ENCODE results near the gene LZIC. TPM values are rescaled to one million over a fixed set of nuclear protein-coding genes. Genes with fewer than 3 reads are reported as not detected.

The LZIC gene
- total and polyA plus RNA-seq, 3 donors from 2014 or later, result 48.6 to 104 (median 49.4) TPM

- Histone ChIP-seq H3K27me3 (no peaks in the 10 kb centered on the region), H3K4me1 (peaks cover 7% of the 10 kb centered on the region), H3K9me3 (no peaks in the 10 kb centered on the region), H3K4me3 (no peak overlapping the region), H3K27ac (no peak overlapping the region), H3K36me3 (ENCODE audit: low read depth, missing control alignments) (no peaks in the 10 kb centered on the region)
- intact Hi-C loops (cut with DNase I; ENCODE audit: low total_unique reads), result loop anchor here (10.0 kb wide), 1 partner anchor 72 kb away; no protein-coding TSS in a partner anchor
- 93% methylated on average over 2 of the region's 2 CpGs for WGBS, 2 donors
- no peak for TF ChIP-seq CTCF (IDR thresholded peaks at IDR 0.05)
- no peak for TF ChIP-seq POLR2A (IDR thresholded peaks at IDR 0.05)
- no peak for DNase-seq
Observed at GRCh38 chr1:9946315-9946714, 3.1 kb upstream of the LZIC start.

GRCh38 chr1:9942399-9942938, 722 bp downstream of the LZIC start:
- intact Hi-C loops (cut with DNase I; ENCODE audit: low total_unique reads), result loop anchor here (10.0 kb wide), 1 partner anchor 68 kb away; no protein-coding TSS in a partner anchor
- no peaks in the 10 kb centered on the region for H3K4me1 ChIP-seq
- peak; percentile 25 for DNase-seq
- H3K36me3 ChIP-seq (ENCODE audit: low read depth, missing control alignments), result no peaks in the 10 kb centered on the region
- H3K9me3 ChIP-seq, result no peaks in the 10 kb centered on the region
- WGBS, 2 donors, result 0 to 1% methylated on average over 14 of the region's 14 CpGs
- peak overlapping the region; percentile 77 to 80 for H3K4me3 ChIP-seq
- peak overlapping the region; percentile 55 to 92 for H3K27ac ChIP-seq
- TF ChIP-seq POLR2A (IDR thresholded peaks at IDR 0.05) (no peak), CTCF (IDR thresholded peaks at IDR 0.05) (peak; percentile 47 to 59 (median 51))
- H3K27me3 ChIP-seq, result no peaks in the 10 kb centered on the region

- Histone ChIP-seq H3K27ac (no peak overlapping the region), H3K4me3 (no peak overlapping the region), H3K27me3 (no peaks in the 10 kb centered on the region), H3K9me3 (no peaks in the 10 kb centered on the region), H3K36me3 (ENCODE audit: low read depth, missing control alignments) (no peaks in the 10 kb centered on the region), H3K4me1 (no peaks in the 10 kb centered on the region)
- TF ChIP-seq CTCF (IDR thresholded peaks at IDR 0.05) (no peak), POLR2A (IDR thresholded peaks at IDR 0.05) (no peak)
- intact Hi-C loops (cut with DNase I; ENCODE audit: low total_unique reads), result no loop called here
- DNase-seq, result no peak
- WGBS, 2 donors, result 80 to 81% methylated on average over 15 of the region's 15 CpGs
Observed at GRCh38 chr1:9929431-9930385, 13.5 kb downstream of the LZIC start.

GRCh38 chr1:9927259-9927658, 15.9 kb downstream of the LZIC start:
- Histone ChIP-seq H3K4me1 (no peaks in the 10 kb centered on the region), H3K9me3 (no peaks in the 10 kb centered on the region), H3K27me3 (no peaks in the 10 kb centered on the region), H3K36me3 (ENCODE audit: low read depth, missing control alignments) (no peaks in the 10 kb centered on the region), H3K4me3 (no peak overlapping the region), H3K27ac (no peak overlapping the region)
- DNase-seq, result no peak
- WGBS, 2 donors, result 90 to 96% methylated on average over 5 of the region's 5 CpGs
- intact Hi-C loops (cut with DNase I; ENCODE audit: low total_unique reads), result no loop called here
- no peak for TF ChIP-seq CTCF (IDR thresholded peaks at IDR 0.05)
- no peak for TF ChIP-seq POLR2A (IDR thresholded peaks at IDR 0.05)

Measured in testis (tissue), 3 donors.